Mononuclear cell (primary cell): ENCODE results near the gene FIG4. TPM values are rescaled to one million over a fixed set of nuclear protein-coding genes. Genes with fewer than 3 reads are reported as not detected.
"Not testable (repeated sequence)": the region's sequence is repeated elsewhere in the genome, so short reads cannot be mapped to it uniquely, and the experiment has no call there.

Experiments
- H3K27me3 ChIP-seq: 2 replicates; pipeline ENCODE4 v1.6.0; 2011; ENCODE audit warnings: low read length, control low read depth; ENCODE audit not compliant: insufficient read depth
- H3K4me1 ChIP-seq: 2 replicates; pipeline ENCODE4 v1.5.1; 2011; ENCODE audit warnings: mild to moderate bottlenecking, low read length, control low read depth; ENCODE audit not compliant: insufficient read depth
- H3K4me3 ChIP-seq: 2 replicates; pipeline ENCODE4 v1.5.1; 2011; ENCODE audit warnings: mild to moderate bottlenecking, low read length, moderate library complexity
- H3K9me3 ChIP-seq: 2 replicates; pipeline ENCODE4 v1.5.1; 2011; ENCODE audit warnings: low read depth, mild to moderate bottlenecking, control low read depth, low read length
- total RNA-seq: library from RNA; depleted of rRNA; stranded (reverse); fragments of >200 nt; gene quantifications from one replicate; pipeline ENCODE4 v1.2.3, GENCODE V29; 2012

The FIG4 gene
- 9.3 TPM for total RNA-seq

- peak within 1 kb of the TSS; percentile 99 for H3K4me3 ChIP-seq
These were observed at the start of gene FIG4, which contains the start of gene AK9 for GRCh38 chr6:109690737-109691621. FIG4 (plus strand) TSS chr6:109691296; CDS start chr6:109691436, 140 bp downstream. AK9 (minus strand) TSS chr6:109691202; CDS start chr6:109675745, 15,457 bp downstream.

GRCh38 chr6:109644131-109644530, 47.0 kb upstream of the FIG4 start:
- Histone ChIP-seq H3K4me3 (no peak overlapping the region), H3K9me3 (no peaks in the 10 kb centered on the region), H3K4me1 (no peaks in the 10 kb centered on the region), H3K27me3 (no peaks in the 10 kb centered on the region)

More at GRCh38 chr6:109690737-109691621, at the start of gene FIG4, which contains the start of gene AK9:
- no peaks in the 10 kb centered on the region for H3K27me3 ChIP-seq
- H3K4me1 ChIP-seq = peaks cover 39% of the 10 kb centered on the region
- H3K9me3 ChIP-seq = no peaks in the 10 kb centered on the region

DNA sequence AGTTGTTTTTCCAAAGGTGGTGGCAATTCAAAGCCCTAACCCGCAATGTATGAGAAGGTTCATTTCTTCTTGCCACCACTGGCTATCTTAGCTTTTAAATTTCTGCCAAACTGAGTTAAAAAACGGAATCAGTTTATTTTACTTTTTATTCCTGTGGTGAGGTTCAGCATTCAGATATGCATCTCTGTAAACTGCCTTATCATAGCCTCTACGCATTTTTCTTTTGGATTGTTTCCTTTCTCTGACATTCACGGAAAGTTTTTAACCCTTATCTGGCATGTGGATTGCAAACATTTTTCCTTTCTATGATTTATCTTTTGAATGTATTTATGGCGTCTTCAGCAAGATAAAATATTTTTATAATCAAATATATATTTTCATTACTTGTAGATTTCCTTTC, 37.8 kb upstream of the FIG4 start:
- H3K4me1 ChIP-seq = no peaks in the 10 kb centered on the region
- H3K27me3 ChIP-seq = no peaks in the 10 kb centered on the region
- no peak overlapping the region for H3K4me3 ChIP-seq
- no peaks in the 10 kb centered on the region for H3K9me3 ChIP-seq

DNA sequence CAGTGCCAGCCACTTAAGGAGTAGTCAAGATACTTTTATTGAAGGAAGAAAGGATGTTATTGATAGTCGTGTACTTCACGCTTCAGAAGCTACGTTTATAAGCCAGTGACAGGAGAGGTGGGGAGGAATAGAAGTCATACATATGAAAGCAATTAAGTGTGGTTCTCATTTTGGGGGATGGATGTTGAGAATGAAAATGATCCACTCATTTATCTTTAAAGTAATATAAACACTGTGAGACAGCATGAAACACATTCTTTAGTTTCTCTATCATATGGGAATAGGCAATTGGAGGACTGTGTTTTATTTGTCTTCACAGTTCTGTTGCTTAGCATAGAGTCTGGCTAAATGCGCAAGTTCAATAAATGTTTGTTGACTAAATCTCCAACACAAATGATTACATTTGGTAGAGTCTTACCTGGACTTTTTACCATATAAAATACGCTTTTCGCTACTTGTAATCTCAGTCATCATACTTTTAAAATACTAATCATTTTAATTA, 35.3 kb upstream of the FIG4 start:
- Histone ChIP-seq H3K27me3 (no peaks in the 10 kb centered on the region), H3K4me3 (no peak overlapping the region), H3K4me1 (no peaks in the 10 kb centered on the region), H3K9me3 (no peaks in the 10 kb centered on the region)

GRCh38 chr6:109660526-109661320, 30.4 kb upstream of the FIG4 start:
- H3K27me3 ChIP-seq = no peaks in the 10 kb centered on the region
- H3K4me3 ChIP-seq = no peak overlapping the region
- no peaks in the 10 kb centered on the region for H3K4me1 ChIP-seq
- no peaks in the 10 kb centered on the region for H3K9me3 ChIP-seq

GRCh38 chr6:109662192-109662591, 28.9 kb upstream of the FIG4 start:
- H3K27me3 ChIP-seq = no peaks in the 10 kb centered on the region
- no peak overlapping the region for H3K4me3 ChIP-seq
- H3K9me3 ChIP-seq = no peaks in the 10 kb centered on the region
- no peaks in the 10 kb centered on the region for H3K4me1 ChIP-seq

DNA sequence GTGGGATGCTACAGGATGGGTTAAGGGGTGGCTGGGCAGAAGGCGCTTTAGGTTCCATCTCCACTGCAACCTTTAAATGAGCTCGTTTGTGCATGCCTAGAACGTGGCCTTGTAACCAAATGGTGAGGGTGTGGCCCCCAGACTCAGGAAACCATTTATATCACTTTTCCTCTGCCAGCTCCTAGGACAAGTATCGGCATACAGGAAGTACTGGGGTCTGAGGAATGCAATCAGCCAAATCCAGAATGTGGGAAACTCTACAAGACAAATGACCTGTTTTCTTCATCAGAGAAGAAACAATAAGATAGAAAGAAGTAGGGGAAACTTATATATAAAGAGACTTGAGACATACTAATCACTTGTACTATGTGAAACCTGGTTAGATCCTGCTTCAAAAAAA, 21.3 kb upstream of the FIG4 start:
- no peaks in the 10 kb centered on the region for H3K4me1 ChIP-seq
- H3K4me3 ChIP-seq = no peak overlapping the region
- H3K9me3 ChIP-seq = no peaks in the 10 kb centered on the region
- H3K27me3 ChIP-seq = no peaks in the 10 kb centered on the region

DNA sequence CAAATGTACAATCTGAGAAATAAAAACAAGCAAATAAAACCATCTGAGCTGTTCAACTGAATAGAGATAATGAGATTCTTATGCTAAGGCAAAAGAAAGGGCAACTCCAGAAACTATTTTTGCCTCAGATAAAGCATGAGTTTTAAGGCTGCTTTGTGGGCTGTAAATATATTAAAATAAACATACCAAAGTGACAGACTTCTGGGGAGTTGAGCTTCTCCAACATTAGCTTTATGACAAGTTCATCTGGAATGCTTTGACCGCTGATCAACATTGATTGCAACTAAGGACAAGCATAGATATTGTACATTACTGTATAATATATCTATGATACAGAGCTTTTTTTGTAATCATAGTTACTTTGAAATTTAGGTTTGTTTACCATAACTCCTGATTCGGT, 19.4 kb upstream of the FIG4 start:
- H3K4me1 ChIP-seq = no peaks in the 10 kb centered on the region
- no peaks in the 10 kb centered on the region for H3K27me3 ChIP-seq
- H3K9me3 ChIP-seq = no peaks in the 10 kb centered on the region
- no peak overlapping the region for H3K4me3 ChIP-seq

GRCh38 chr6:109672175-109672574, 18.9 kb upstream of the FIG4 start:
- Histone ChIP-seq H3K4me1 (no peaks in the 10 kb centered on the region), H3K27me3 (no peaks in the 10 kb centered on the region), H3K4me3 (no peak overlapping the region), H3K9me3 (no peaks in the 10 kb centered on the region)

DNA sequence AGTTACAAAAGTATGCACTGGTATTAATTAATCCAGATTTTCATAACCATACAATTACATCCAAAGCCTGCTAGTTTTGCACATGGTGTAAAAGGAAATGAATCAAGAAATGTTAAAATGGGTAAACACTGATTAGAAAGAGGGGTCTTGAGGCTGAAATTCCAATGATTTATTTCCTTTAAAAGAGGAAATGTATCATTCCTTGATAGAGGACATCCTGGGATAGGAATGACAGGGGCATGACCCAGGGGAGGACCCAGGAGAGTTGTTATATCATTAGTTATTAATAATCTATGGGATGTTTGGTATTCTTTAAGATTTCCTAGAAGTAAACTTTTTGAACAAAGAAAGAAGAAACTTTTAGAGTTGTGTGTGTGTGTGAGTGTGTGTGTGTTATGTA, 18.3 kb upstream of the FIG4 start:
- Histone ChIP-seq H3K9me3 (no peaks in the 10 kb centered on the region), H3K27me3 (no peaks in the 10 kb centered on the region), H3K4me3 (no peak overlapping the region), H3K4me1 (no peaks in the 10 kb centered on the region)

DNA sequence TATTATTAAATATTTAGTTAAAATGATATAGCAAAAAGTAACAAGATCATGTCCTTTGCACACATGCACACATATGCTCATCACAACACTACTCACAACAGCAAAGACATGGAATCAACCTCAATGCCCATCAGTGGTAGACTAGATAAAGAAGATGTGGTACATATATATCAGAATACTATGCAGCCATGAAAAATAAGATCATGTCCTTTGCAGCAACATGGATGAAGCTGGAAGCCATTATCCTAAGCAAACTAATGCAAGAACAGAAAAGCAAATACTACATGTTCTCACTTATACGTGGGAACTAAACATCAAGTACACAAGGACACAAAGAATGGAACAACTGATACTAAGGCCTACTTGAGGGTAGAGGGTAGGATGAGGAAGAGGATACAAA, 14.4 kb upstream of the FIG4 start:
- Histone ChIP-seq H3K27me3 (no peaks in the 10 kb centered on the region), H3K4me3 (no peak overlapping the region), H3K4me1 (no peaks in the 10 kb centered on the region), H3K9me3 (no peaks in the 10 kb centered on the region)

GRCh38 chr6:109678240-109678639, 12.9 kb upstream of the FIG4 start:
- H3K9me3 ChIP-seq = no peaks in the 10 kb centered on the region
- H3K4me3 ChIP-seq = no peak overlapping the region
- H3K27me3 ChIP-seq = no peaks in the 10 kb centered on the region
- H3K4me1 ChIP-seq = no peaks in the 10 kb centered on the region

GRCh38 chr6:109678661-109679505, 12.2 kb upstream of the FIG4 start:
- not testable (repeated sequence) for H3K27me3 ChIP-seq, H3K4me3 ChIP-seq, H3K9me3 ChIP-seq, H3K4me1 ChIP-seq

DNA sequence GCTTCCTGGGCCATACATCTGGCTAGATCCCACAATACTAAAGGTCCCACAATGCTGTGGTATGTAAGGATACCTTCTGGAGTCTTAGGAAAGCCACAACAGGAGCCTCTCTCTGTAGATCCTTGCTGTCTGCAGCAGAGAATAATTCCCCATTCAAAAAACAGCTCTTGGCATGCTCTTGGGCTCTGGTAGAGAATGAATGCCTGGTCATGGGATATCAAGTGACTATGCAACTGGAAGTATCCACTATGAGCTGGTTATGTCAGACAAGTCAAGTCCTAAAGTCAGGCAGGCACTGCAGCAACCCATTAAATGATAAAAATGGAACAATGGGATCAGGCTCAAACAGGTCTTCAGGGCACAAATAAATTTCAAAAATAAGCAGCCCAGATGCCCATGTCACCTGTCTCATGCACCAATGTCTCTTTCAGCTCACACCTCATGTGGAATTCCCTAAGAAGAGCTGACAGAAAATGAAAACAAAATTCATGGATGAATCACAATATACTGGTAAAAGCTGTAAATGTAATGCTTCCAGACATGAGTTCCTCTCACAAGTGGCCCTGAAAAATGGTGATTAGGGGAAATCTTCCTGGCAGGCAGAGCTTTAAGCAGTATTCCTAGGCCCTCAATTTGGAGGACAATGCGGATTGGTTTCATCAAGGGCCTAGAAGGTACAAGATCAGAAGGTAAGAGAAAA, 4.4 kb upstream of the FIG4 start:
- Histone ChIP-seq H3K9me3 (no peaks in the 10 kb centered on the region), H3K4me3 (no peak overlapping the region), H3K4me1 (peaks cover 18% of the 10 kb centered on the region), H3K27me3 (no peaks in the 10 kb centered on the region)
